GM18507 (cell line): ENCODE measurements around the gene FSIP1.

Source experiments
- DNase-seq: peaks from one replicate; pipeline ENCODE4 v3.0.0; 2011; ENCODE audit warnings: low read depth; ENCODE audit not compliant: insufficient read length; ENCODE audit errors: extremely low spot score
- FAIRE-seq: peaks from 2 replicates; lab custom pipeline; 2011; peaks lifted over from hg19 to GRCh38; lab: Jason Lieb, UNC

Gene FSIP1

DNA sequence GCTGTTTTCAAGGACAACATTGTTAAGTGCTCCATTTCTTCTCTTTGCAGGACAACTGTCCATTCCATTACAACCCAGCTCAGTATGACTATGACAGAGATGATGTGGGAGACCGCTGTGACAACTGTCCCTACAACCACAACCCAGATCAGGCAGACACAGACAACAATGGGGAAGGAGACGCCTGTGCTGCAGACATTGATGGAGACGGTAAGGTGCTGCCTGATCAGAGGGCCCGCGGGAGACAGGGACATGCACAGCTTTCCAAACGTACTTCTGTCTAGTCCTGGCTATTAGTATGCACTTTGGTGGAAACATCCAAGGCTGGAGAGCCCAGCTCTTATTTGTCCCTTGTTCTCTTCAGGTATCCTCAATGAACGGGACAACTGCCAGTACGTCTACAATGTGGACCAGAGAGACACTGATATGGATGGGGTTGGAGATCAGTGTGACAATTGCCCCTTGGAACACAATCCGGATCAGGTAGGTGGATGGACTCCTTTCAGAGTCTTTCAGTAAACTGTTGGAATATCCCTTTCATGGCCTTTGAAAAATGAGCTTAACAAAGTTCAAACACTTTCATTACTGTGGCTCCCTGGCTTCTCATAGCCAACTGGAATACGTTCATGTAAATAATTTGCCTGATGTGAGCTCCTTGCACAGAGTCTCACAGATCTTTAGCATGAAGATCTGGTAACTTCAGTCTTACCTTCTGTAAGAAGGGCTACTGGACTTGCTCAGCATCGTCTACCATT, 191.3 kb downstream of the FSIP1 start:
- no peak for DNase-seq
- FAIRE-seq = no peak

DNA sequence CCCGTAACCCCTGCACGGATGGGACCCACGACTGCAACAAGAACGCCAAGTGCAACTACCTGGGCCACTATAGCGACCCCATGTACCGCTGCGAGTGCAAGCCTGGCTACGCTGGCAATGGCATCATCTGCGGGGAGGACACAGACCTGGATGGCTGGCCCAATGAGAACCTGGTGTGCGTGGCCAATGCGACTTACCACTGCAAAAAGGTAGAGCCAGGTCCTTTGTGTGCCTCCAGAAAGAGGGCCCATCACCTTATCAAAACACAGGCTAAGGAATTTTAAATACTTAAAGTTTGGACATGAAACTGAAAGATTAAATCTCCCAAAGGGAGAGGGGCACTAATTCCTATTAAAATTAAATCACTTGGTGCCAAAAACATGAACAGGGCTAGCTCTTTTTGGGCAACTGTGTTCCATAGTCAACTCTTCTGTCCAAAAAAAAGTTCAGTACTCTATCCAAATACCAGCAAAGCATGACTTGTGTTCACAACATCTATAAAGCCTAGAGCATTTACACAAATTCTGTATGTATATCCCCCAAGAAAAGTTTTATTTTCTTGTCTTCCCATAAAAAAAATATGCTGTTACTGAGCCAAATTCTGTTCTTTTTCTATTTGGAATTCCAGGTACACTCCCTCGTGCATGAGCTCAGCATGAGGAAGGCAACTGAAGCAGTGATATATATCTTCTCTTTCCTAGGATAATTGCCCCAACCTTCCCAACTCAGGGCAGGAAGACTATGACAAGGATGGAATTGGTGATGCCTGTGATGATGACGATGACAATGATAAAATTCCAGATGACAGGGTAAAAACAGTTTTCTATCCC, 192.6 kb downstream of the FSIP1 start:
- no peak for FAIRE-seq
- no peak for DNase-seq

DNA sequence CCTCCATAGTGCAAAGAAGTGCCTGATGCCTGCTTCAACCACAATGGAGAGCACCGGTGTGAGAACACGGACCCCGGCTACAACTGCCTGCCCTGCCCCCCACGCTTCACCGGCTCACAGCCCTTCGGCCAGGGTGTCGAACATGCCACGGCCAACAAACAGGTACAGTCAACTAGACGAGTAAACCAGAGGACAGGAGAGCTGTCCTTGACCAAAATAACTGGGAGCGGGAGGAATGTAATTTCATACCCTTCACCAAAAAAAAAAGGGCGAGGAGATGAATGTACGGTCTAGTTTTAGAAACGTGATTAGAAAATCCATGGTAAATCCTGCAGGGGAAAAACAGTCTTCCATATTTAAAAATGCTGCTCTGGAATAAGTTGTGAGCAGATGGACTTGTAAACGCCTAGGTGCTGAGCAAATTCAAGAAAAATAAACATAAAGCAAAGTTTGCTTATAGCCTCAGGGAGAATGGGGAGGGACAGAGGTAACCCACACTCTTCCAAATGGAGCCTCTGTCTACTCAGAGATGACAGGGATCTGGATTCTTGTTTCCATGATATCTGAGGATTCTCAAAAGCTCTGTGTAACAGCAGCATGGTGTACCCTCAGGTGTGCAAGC, 193.3 kb downstream of the FSIP1 start:
- FAIRE-seq (no peak), DNase-seq (no peak)

DNA sequence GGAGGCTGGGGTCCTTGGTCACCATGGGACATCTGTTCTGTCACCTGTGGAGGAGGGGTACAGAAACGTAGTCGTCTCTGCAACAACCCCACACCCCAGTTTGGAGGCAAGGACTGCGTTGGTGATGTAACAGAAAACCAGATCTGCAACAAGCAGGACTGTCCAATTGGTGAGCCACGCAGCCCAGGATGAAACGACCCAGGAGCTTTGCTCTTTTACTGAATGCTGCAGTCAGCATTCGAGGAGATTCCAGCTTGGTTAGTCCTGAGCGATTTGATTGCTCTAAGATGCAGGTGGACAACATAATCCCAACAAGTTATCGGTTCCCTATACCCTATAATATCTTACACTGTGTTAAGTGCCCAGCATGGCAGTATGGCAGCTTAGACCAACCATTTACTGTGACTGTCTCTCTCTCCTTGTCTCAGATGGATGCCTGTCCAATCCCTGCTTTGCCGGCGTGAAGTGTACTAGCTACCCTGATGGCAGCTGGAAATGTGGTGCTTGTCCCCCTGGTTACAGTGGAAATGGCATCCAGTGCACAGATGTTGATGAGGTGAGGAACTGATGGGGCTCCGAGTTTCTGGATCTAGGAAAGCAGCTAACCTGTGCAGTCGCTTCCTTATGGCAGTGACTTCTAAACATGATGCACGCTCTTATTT, 194.0 kb downstream of the FSIP1 start:
- FAIRE-seq (no peak), DNase-seq (no peak)

DNA sequence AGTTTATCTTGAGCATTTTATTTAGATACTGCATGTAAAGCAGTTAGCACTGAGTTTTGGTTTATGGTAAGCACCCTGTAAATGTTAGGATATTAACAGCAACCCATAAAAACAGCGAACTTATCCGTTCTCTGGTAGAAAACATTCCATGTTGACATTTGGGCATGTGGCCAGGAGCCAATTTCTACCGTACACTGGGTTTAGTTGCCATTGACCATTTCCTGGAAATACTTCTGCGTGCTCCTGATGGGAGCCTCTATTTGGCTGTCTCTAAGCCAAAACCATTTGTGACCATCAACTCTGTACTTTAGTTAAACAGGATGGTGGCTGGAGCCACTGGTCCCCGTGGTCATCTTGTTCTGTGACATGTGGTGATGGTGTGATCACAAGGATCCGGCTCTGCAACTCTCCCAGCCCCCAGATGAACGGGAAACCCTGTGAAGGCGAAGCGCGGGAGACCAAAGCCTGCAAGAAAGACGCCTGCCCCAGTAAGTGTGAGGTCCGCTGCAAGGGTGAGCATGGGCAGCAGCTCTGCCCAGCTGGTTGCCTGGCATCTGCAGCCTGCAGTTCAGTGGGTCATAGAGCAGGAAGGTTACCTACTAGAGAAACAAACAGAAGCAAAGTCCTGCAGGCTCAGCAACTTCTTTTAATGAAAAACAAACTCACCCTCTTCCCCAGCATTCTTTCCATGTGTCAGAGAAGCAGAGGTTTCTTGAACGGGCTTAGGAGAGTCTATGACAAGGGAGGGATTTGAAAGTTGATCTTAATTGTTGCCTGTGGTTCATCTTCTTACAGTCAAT, 194.7 kb downstream of the FSIP1 start:
- FAIRE-seq (no peak), DNase-seq (no peak)

DNA sequence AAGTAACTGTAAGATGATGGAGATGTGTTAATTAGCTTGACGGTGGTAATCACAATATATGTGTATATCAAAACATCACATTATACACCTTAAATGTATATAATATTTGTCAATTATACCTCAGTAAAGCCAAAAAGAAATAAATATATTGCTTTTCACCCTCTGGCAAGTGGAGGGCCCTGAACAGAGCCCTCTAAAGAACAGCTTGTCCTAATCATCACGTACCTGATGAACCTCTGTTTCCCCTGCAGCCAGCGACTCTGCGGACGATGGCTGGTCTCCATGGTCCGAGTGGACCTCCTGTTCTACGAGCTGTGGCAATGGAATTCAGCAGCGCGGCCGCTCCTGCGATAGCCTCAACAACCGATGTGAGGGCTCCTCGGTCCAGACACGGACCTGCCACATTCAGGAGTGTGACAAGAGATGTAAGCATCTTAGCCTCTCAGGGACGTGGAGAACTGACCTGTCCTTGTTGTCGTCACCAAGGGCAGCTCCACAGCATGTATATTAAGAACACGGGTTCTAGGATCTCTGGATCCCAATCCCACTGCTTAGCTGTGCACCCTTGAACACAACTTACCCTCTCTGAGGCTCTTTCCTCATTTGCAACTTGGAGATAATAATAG, 195.4 kb downstream of the FSIP1 start:
- FAIRE-seq = no peak

DNA sequence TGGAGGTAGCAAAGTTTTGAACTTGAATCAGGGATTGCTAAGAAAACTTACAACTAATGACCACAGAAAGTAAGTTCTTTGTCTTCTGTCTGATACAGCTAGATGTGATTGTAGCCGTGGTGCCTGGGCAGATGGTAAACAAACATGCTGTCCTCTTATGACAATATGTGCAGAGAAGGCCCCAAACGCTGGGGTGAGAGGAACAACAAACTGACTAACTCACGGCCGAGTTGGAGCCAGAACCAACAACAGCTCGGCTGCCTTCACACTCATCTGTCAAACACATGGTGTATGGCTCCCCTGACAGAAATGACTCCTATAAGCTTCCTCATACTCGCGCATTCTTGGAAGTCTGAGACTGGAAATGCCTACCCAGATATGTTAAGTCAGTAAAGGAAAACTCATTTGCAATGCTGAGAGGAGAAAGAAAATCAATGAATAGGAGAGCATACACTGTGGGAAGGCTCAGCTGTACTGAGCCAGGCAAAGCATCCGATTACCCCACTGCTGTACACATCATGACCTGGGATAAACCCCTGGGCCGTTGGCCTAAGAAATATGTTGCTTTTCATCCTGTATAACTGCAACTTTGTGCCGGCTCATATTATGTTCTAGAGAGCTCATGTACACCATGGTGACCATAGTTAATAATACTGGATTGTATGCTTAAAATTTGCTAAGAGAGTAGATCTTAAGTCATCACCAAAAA, 196.1 kb downstream of the FSIP1 start:
- FAIRE-seq = no peak
- no peak for DNase-seq

More for the DNA sequence above, 195.4 kb downstream of the FSIP1 start:
- no peak for DNase-seq

DNA sequence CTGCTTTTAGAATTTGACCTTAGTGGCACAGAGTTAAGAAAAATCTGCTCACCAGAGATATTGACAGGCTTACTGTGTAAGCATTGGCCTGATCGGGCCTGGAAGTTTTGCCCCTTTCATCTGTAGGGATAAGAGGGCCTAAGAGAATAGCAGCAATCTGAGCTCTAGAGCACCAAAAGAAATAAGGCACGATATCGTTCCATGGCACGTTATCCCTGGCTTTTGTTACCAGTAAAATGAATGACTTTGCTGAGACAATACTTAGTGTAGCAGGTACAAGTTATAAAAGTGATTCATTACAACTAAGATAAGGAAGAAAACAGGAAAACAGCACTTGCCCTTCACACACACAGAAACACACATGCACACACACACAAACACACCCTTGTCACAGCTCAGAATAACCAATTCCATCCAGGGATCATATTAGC, 196.8 kb downstream of the FSIP1 start:
- FAIRE-seq (no peak), DNase-seq (no peak)

DNA sequence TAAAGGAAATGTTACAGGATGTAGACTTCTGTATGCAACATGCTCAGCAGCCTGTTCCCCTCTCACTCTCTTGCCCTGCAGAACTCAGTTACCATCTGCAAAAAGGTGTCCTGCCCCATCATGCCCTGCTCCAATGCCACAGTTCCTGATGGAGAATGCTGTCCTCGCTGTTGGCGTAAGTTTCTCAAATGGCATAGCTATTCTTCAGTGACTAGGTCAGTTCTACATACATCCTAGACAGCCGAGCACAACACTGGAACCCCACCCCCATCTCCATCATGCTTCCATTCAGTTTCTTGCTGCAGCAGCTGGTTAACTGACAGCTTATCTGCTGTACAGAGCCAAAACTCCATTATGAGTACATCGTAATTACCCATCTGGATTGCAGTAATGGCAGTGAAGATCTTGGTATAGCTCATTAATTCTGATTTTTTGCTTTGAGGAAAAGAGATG, 197.2 kb downstream of the FSIP1 start:
- FAIRE-seq = no peak
- DNase-seq = no peak

DNA sequence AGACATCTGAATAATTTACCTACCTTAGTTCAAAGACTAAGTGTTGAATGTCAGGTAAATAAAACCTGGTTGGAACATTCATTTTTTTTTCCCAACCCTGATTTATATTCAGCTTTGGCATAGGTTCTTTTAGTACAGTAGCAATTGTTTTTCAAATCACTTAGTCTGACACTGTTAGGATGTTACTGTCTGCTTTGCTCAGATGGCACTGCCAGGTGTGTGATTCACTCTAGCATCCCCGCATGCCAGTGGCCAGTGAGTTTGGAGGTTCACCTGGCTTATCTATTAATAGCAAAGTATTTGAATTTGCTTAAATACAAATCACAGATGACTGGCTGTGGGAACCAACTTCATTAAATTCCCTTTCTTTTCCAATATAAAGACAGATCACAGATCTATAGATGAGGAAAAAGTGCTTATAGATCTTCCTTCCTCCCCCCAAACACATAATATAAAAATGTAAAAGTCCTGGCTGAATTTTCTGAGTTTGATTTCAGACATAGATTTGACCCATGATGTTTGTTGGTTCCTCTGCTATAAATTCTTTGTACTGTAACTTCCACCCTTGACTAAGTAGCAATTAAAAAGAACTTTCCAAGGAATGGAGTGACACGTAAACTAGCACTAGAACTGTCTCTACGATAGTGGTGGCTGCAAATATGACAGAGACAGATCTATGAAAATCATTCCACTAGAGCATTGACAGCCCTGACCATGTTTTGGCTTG, 197.8 kb downstream of the FSIP1 start:
- no peak for FAIRE-seq
- DNase-seq = no peak

DNA sequence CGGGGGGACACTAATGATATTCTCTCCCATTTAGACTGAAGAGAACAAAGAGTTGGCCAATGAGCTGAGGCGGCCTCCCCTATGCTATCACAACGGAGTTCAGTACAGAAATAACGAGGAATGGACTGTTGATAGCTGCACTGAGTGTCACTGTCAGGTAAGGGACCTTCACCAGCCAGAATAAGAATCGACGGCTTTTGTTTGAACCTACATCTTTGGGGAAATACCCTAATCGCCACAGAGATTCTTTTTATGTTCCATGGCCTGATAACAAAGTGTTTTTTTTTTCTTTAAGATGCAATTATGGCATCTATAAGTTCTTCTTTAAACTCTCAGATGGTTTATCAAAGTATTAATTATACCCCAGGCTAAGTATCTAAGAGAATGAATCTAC, 198.4 kb downstream of the FSIP1 start:
- DNase-seq (no peak), FAIRE-seq (no peak)

DNA sequence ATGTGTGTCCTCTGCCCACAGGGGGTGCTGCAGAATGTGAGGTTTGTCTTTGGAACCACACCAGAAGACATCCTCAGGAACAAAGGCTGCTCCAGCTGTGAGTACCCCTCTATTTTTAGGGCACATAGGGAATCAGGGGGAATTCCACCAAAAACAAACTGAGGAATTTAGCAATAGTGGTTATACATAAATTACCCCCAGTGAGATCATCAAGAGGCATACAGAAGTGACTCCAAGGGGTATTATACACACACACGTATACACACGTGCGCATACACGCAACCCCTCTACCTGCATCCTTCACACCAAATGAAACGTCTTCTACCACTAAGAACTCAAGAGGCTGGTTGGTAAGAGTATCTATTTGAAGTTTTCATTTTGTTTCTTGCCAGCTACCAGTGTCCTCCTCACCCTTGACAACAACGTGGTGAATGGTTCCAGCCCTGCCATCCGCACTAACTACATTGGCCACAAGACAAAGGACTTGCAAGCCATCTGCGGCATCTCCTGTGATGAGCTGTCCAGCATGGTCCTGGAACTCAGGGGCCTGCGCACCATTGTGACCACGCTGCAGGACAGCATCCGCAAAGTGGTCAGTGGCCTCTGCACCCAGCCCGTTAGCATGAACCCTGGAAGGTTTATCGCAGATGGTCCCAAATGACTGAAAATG, 198.9 kb downstream of the FSIP1 start:
- DNase-seq (no peak), FAIRE-seq (no peak)

DNA sequence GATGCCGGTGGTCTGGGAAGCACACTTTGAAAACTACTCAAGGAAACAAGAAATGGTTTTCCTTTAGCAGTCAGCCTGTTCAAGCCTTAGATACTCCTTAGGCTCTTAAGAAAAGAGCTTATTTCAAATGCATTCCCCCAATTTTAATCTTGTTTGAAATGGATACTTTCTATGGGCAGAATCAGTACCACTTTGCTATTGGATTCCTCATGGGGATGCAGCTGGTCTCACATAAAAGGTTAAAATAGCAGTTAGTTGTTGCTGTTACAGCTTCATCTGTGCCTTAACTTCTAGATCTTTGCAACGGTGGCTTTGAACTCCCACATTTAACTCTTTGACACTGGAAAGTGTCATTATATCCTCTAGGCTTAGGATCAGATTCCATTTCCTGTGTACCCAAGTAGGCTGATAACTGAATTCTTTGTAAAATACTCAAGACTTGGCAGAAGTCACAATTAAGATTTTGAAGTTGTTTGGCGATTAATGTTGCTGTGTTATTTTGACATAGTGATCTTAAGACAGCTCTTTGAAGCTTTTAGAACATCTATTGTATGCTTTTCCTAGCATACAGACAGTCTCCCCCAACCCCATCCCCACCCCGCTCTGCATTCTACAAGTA, 199.6 kb downstream of the FSIP1 start:
- DNase-seq (no peak), FAIRE-seq (no peak)

DNA sequence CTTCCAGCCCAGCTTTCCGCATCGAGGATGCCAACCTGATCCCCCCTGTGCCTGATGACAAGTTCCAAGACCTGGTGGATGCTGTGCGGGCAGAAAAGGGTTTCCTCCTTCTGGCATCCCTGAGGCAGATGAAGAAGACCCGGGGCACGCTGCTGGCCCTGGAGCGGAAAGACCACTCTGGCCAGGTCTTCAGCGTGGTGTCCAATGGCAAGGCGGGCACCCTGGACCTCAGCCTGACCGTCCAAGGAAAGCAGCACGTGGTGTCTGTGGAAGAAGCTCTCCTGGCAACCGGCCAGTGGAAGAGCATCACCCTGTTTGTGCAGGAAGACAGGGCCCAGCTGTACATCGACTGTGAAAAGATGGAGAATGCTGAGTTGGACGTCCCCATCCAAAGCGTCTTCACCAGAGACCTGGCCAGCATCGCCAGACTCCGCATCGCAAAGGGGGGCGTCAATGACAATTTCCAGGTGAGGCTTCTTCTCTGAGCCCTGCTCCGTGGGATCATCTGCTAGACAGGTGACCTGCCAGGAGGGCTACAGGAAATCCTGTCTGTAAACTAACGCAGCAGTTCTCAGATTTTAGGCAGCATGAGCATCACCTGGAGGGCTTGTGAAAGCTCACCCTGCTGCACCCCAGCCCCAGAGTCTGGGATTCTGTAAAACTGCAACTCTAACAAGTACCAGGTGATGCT, 200.2 kb downstream of the FSIP1 start:
- FAIRE-seq = no peak
- no peak for DNase-seq

DNA sequence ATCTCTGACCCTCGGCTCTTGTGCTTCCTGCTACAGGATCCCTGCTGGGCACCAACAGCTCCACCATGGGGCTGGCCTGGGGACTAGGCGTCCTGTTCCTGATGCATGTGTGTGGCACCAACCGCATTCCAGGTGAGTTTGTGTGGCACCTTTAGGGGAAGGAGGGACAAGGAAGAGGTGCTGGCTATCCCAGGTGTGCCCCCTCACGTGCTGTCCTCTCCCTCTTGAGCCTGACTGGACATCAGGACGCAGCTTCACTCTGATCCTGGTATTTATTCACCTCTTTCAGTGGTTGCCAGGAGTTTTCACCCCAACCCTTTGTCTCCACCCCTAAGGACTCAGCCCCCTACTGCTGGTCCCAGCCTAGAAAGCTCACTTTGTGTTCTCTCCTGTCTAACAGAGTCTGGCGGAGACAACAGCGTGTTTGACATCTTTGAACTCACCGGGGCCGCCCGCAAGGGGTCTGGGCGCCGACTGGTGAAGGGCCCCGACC, 200.8 kb downstream of the FSIP1 start:
- no peak for DNase-seq

DNA sequence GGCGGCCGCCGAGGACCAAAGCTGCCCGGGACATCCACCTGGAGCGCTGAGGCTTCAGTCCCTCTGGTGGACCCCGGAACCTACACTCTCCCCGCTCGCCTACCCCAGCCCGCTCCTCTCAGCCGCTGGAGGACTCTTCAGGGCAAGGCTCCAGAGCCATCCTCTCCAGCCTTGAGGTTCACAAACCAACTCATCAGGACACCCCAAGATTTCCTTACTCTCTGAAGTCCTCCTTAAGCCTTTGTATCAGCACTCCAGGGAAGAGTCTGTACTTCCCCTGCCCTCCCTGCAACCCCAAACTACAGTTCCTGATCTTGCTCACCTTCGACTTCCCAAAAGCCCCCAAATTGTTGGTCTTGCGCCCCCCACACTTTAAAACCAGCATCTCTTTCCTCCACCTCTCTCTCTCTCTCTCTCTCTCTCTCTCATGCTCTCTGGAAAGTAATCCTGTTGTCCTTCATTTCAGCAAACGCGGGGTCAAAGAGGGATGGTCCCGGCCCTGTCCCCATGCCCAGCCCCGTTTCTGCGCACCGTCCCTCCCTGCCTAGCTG, 201.3 kb downstream of the FSIP1 start:
- DNase-seq (no peak), FAIRE-seq (no peak)

More for the DNA sequence above, 200.8 kb downstream of the FSIP1 start:
- no peak for FAIRE-seq
